ENCODE measurements around the gene EHF. TPM values are rescaled to one million over a fixed set of nuclear protein-coding genes. Genes with fewer than 3 reads are reported as not detected.

EHF gene
- total RNA-seq, 3 donors from 2014 or later = 125 to 372 (median 259) TPM

- H3K4me3 ChIP-seq = no peak overlapping the region
- no peaks in the 10 kb centered on the region for H3K36me3 ChIP-seq (ENCODE audit: low read depth)
- intact Hi-C loops (cut with DNase I, micrococcal nuclease) = no loop called here
- H3K4me1 ChIP-seq (ENCODE audit: low read depth) = no peaks in the 10 kb centered on the region
- DNase-seq (no peak), ATAC-seq (no peak)
- TF ChIP-seq, protein P1, sequence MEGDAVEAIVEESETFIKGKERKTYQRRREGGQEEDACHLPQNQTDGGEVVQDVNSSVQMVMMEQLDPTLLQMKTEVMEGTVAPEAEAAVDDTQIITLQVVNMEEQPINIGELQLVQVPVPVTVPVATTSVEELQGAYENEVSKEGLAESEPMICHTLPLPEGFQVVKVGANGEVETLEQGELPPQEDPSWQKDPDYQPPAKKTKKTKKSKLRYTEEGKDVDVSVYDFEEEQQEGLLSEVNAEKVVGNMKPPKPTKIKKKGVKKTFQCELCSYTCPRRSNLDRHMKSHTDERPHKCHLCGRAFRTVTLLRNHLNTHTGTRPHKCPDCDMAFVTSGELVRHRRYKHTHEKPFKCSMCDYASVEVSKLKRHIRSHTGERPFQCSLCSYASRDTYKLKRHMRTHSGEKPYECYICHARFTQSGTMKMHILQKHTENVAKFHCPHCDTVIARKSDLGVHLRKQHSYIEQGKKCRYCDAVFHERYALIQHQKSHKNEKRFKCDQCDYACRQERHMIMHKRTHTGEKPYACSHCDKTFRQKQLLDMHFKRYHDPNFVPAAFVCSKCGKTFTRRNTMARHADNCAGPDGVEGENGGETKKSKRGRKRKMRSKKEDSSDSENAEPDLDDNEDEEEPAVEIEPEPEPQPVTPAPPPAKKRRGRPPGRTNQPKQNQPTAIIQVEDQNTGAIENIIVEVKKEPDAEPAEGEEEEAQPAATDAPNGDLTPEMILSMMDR (IDR thresholded peaks at IDR 0.05) = no peak
- no peaks in the 10 kb centered on the region for H3K9me3 ChIP-seq
Measured at GRCh38 chr11:34696862-34697261, 76.0 kb downstream of the EHF start.

DNA sequence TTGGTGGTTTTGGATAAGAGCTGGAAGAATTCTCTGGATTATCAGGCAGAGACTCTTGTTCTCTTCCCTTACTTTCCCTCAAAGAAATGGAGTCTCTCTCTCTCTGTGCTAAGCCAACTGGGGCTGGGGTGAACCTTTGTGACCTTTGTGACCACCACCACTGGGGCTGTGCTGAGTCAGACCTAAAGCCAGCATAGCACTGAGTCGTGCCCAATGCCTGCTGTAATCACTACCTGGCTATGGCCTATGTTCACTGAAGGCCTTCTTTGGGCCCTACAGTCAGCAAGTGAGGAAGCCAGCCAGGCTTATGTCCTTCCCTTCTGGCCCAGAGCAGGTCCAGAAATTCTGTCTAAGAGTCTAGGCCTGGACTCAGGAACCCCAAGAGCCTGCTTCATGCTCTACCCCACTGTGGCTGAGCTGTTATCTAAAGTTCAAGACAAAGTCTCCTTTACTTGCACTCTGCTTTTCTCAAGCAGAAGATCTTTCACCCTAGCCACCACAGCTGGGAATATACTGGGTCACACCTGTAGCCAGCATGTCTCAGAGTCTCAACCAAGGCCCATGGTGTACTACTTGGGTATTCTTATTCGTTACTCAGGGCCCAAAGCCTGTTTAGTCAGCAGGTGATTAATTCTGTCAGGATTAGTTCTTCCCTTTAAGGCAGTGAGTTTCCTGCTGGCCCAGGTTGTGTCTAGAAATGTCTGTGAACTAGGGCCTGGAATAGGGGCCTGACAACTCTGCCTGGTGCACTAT, 86.0 kb downstream of the EHF start:
- Histone ChIP-seq H3K4me3 (no peak overlapping the region), H3K9me3 (peaks cover 8% of the 10 kb centered on the region), H3K36me3 (ENCODE audit: low read depth) (no peaks in the 10 kb centered on the region), H3K4me1 (ENCODE audit: low read depth) (no peaks in the 10 kb centered on the region)
- intact Hi-C loops (cut with DNase I, micrococcal nuclease) = no loop called here
- TF ChIP-seq, protein P1 (IDR thresholded peaks at IDR 0.05) = no peak
- no peak for DNase-seq
- no peak for ATAC-seq

GRCh38 chr11:34707462-34707840, 86.6 kb downstream of the EHF start:
- no peak for ATAC-seq
- intact Hi-C loops (cut with DNase I, micrococcal nuclease) = no loop called here
- Histone ChIP-seq H3K4me3 (no peak overlapping the region), H3K9me3 (peaks cover 9% of the 10 kb centered on the region), H3K36me3 (ENCODE audit: low read depth) (no peaks in the 10 kb centered on the region), H3K4me1 (ENCODE audit: low read depth) (no peaks in the 10 kb centered on the region)
- DNase-seq = no peak
- TF ChIP-seq, protein P1 (IDR thresholded peaks at IDR 0.05) = no peak

Other genes starting within 250 kb of the EHF start
- gene CAT, start 182.2 kb upstream of the EHF start, total RNA-seq = 100 to 1,000 TPM in 1 of 3 donors, 10 to 100 TPM in 2; 75.7 to 111 (median 89.5) TPM
- gene ELF5, start 107.3 kb upstream of the EHF start, total RNA-seq = not detected